ENCODE data around the gene SSBP2.
"Not testable (repeated sequence)": the region's sequence is repeated elsewhere in the genome, so short reads cannot be mapped to it uniquely, and the experiment has no call there.

Gene SSBP2

DNA sequence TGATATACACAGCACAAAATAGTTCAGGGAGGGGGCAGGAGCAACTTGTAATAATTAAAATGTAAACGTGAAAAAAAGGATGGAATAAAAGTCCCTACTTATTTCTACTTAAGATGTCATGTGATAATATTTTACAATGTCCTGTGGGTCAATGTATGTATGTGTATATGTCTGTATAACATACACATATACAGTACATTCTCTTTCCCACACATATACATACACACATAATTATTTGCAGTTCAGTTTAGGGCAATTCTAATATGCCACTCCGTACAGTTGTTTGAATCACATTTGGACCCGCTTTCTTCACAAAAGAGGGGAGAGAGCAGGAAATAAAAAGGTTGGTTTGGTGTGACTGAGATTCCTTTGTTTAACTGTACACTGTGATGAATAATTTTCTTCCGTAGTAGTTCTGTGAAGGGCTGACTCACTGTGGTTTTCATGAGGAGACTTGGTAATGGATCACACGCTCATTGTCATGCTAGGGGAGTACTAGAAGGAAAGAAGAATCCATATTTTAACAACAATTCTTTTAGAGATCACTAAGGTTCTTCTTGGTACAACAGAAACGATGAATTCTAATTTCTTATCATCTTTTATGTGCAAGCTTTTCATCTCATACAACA, 330.7 kb downstream of the SSBP2 start:
- no peak for DNase-seq

DNA sequence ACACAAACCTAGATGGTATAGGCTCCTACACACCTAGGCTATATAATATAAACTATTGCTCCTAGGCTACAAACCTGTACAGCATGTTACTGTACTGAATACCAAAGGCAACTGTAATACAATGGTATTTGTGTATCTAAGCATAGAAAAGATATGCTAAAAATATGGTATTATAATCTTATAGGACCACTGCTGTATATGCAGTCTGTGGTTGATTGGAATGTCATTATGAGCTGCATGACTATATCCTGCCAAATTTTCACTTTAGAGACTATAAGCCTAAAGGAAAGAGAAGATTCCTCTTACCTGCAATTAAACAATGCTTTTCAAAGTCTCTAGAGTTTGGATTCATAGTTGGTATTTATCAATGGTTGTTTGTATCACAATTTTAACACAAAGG, 332.3 kb downstream of the SSBP2 start:
- no peak for DNase-seq

DNA sequence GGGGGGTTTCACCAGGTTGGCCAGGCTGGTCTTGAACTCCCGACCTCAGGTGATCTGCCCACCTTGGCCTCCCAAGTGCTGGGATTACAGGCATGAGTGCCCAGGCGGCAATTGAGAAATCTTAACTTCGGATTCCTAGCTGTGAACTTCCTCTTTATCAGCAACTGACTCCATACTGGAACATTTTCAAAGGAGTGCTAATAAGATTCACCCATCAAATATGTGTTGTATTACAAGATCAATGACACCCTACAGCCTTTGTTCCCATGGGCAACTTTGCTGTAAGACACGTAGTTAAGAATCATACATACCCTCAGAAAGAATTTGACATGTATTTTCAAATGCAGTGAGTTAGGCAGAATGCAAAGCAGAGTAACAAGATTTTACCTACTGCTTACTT, 333.8 kb downstream of the SSBP2 start:
- no peak for DNase-seq

DNA sequence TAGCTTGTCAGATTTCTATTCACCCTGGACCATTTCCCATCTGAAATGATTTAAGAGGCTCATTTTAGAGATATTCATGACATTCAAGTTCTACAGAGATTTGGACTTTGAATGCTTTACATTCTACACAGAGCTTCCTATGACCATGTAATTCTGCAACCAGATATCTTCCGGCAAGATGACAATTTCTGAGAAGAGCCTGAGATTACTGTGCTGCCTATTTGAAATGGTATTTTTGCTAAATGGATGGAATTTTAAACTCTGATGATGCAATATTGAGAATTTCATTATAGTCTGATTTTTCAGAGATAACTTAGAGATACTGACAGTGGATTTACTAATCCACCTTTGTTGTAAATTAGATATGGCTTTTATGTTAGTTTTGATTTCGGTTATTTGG, 341.0 kb downstream of the SSBP2 start:
- DNase-seq: no peak

DNA sequence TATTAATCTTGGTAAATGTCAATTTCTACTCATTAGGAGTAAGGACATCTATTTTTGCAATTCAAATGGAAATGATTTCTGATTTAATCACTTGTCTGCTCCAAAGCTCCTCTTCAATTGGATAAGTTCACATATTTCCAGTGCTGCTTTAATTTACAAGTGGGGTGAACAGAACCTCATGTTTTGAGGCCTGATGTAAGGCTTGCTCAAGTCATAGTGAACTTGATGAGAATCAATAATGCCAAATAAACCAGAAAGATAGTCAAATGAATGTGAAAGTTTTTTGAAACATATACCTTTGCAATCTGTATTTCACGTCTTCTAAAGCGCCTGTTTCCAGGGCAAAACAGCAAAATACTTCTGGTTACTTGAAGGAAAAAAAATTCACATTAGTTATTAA, 341.5 kb downstream of the SSBP2 start:
- DNase-seq: no peak

DNA sequence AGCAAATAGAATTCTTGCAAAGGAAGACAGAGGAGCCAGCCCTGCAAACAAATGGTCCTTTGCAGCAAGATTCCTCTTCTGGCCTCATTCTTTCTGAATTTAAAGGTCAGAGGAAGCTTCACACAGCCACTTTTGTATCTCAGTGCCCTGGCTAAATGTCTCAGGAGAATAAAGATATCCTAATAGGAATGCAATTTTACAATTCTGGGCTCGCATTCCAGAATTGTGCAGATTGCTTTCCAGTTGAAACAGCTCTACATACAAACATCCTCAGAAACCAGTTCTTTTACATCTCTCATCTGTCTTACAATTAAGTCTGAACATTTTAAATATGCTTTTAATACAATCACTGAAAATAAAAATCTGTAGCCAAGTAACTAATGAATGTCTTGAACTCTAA, 342.4 kb downstream of the SSBP2 start:
- no peak for DNase-seq

DNA sequence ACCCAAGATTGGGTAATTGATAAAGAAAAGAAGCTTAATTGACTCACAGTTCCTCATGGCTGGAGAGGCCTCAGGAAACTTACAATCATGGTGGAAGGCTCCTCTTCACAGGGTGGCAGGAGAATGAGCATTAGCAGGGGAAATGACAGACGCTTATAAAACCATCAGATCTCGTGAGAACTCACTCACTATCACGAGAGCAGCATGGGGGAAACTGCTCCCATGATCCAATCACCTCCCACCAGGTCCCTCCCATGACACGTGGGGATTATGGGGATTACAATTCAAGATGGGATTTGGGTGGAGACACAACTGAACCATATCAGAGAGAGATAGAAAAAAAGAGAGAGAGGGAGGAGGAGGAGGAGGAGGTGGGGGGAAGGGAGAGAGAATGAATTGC, 343.1 kb downstream of the SSBP2 start:
- DNase-seq: not testable (repeated sequence)

DNA sequence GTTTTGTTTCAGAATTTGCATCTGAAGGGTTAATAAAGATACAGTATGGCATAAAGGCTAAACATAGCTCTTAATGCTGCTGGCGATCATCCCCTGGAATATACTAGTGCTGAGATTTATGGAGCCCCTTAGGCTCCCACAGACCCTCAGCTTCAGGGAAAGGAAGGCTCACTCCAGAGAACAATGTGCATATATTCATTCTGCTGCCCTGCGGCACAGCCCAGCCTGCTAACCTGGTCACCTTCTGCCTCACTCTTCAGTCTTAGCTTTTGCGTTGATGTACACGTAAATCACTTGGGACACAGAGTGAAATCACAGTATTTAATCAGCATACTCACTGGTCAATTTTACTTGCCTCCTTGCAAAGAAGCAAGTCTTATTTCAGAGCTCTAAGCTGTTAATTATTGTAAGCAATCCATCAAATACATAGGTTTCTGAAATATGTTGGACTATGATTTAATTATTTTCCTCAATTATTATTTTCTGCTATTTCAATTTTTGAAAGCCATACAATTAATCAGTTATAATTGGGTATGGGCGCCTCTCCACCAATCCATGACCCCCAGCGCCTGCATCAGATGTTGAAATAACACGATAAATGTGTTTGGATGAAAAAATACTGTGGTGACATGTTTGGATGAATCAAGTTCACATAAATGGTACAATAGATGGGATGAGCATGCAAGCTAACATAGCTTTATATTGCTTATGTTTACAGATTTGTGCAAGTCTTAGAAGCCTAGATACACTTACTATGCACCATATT, 345.6 kb downstream of the SSBP2 start:
- no peak for DNase-seq

DNA sequence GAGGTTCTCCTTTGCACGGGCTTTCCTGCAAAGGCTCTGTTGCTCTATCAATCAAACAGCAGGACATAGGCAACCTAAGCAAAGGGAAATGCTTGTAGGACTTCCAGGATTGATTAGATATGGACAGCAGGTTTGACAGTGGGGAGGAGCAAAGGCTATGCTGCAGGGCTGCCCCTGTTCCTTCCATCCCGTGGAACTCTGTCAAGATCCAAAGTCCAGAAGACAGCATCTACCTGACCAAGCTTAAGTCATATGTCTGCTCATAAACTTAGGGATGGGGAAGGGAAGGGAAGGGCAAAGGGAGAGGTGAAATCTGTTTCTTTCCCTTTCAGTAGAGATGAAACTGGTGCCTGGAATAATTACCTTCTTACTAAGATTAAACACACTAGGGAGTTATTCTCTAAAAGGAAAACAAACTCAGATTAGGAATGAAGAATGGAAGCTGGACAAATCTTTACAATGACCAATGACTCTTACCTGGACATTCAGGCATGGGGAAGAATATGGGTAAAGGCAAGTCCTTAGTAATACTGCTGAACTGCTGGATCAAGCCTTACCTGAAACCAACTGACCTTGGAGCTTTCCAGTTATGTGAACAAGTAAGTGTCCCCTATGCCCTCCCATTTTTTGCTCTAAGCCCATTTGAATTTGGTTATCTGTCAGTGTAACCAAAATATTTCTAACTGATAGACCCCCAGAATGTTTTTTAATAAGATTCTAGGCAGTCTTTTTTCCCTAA, 348.5 kb downstream of the SSBP2 start:
- DNase-seq: no peak

DNA sequence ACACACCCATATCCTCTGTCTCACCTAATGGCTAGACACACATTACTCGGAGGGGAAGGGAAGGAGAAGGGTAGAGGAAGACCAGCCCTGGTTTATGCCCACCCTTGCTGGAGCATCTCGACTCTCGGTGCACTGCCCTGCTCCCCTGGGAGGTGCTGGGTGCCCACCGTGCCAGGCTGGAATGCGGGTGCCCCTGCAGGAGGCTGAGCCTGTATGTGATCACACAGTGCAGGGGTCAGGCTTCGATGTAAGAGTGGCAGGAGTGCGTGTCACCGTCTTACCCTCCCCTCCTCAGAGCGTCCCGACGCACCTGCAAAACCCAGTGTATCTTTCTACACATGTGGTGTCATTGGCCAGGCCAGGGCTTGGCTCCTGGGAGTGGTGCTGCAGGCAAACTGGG, 349.6 kb downstream of the SSBP2 start:
- DNase-seq: no peak

DNA sequence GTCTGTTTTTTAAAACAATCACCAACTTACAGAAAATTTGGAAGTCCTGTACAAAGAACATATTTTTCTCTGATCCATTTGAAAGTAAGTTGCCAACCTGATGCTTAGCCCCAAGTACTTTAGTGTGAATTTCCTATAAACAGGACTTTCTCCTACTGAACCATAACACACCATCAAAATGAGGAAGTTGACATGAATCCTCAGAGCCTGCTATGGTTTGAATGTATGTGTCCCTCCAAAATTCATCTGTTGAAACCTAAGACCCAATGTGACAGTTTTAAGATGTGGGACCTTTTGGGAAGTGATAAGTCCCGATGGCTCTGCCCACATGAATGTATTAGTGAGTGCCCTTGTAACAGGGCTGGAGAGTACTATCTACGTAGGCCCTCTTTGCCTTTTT, 350.5 kb downstream of the SSBP2 start:
- no peak for DNase-seq

DNA sequence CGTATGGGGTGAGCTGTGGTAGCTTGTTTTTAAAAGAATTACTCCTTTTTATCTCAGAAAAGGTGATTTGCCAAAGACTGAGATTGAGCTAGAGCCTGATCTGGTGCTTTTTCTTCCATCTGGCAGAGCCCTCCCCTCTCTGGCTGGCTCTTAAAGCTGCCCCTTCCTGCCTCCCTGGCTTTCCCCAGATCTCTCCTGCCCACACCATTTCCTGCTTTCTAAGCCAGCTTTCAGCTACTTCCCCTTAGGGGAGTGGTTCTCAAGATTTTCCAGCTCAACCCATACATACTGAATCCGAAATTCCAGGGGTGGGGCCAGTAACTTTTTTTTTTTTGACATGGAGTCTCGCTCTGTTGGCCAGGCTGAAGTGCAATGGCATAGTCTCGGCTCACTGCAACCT, 352.2 kb downstream of the SSBP2 start:
- no peak for DNase-seq

DNA sequence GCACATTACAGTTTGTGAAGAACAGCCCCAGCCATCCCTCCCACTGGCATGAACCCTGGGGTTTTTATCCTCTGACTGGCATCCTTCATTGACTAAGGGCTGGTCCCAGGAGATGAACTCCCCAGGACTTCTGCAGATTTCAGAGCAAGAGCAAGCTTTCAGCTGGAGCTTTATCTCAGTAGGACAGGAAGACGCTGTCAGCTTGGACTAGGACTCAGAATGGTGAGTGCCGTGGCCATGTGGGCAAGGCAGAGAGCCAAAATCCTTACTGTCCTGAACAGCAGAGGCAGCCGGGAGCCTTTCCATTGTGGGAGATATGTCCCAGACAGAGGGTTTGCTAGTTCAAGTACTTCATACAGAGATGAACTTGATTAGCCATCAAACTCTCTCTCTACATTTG, 353.7 kb downstream of the SSBP2 start:
- no peak for DNase-seq

DNA sequence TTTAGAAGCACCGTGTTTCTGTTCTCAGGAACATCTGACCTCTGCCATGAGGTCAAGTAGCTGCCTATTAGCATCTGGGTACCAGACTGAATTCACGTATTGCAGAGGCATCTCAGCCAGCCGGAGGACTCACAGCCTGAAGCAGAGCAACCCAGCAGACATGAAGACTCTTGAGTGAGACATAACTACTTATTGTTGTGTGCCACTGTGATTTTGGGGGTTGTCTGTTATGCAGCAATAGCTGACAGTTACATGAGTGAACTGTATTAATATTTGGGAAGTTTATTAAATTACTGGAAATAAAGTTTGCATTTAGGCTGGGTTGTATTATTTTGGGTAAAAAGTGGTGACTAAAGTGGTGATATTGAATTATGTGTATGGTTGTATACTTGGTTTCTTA, 355.6 kb downstream of the SSBP2 start:
- no peak for DNase-seq

DNA sequence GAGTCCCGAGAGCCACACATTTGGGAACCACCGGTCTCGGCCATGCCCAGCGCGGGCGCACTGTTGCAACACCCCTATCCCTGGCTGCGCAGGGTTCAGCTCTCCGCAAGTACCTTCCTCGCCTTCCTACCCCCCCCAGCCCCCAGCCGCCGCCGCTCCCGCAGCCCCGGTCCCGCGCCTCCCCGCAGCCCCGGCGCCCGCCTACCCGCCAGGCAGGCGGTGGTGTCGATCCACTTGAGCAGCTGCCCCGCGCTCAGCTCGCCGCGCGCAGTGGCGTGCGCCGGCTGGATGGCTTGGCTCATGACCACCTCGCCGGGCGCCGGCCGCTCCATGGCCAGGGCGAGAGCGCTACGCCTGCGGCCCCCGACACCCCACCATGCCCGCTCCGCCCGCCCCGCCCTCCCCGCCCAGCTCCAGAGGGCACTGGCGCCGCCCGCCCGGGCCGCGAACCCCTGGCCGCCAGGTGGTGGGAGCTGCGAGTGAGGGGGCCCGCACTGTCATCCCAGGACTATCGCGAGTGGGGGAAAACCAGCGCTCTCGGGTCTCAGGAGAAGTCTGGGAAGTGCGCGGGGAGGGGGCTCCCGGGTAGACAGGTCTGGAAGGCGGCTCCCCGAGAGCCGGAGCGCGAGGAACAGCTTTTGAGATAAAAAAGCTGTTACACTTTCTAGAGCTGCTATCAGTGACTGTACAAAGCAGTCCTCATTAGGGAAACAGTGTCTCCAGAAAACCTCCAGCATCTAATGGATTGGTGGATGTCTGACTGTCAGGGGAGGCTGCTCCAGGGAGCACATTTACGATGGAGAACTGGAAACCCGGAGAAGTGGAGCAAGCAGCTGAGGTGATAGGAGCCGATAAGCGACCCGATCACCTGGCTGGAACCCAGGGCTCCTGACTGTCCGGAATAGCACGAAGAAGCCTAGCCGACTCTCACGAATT, 356.8 kb downstream of the SSBP2 start, which contains the start of gene ACOT12:
Gene ACOT12 (minus strand): TSS at position 352 of the 936 bp plus-strand sequence. CDS start 20 bp downstream, at position 332.
- no peak for DNase-seq

DNA sequence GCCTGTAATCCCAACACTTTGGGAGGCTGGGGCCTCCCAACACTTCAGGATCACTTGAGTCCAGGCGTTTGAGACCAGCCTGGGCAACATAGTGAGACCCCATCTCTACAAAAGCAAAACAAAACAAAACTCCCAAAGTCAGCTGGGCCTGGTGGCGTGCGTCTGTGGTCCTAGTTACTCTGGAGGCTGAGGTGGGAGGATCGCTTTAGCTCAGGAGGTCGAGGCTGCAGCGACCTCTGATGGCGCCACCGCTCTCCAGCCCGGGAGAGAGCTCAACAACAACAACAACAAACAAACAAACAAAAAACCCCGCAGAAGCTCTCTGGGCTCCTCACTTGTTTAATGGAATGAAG, 357.5 kb downstream of the SSBP2 start:
- no peak for DNase-seq

DNA sequence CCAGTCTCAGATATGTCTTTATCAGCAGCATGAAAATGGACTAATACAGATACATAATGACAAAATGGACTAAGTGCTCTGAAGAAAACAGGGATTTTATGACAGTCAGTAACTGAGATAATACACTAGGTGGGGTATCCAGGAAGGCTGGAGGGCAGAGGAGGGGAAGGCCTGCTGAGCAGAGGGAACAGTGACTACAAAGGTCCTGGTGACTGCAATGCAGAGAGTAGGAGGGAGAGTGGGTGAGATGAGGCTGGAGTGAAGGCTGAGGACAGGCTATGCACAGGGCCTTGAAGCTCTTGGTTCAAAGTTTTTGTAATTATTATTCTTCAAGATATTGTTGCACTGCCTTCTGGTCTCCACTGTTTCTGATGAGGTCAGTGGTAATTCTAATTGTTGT, 361.9 kb downstream of the SSBP2 start:
- DNase-seq: no peak

DNA sequence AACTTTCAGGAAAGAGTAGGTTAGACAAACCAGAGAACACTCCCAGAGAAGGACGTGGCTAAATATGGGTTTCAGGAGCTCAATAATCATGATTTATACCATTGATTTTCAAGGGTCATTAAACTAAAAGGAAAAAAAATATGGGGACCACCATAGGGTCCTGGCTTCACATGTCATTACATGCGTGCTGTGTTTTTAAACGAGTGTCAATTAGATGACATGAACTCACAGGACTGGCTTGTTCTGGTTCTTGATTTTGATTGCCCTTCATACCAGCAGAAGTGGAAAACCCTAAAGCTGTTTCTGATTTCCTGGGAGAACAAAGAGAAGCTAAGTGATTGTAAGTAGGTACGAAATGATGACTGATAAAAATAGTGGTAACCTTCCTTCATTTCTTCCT, 362.7 kb downstream of the SSBP2 start:
- no peak for DNase-seq

DNA sequence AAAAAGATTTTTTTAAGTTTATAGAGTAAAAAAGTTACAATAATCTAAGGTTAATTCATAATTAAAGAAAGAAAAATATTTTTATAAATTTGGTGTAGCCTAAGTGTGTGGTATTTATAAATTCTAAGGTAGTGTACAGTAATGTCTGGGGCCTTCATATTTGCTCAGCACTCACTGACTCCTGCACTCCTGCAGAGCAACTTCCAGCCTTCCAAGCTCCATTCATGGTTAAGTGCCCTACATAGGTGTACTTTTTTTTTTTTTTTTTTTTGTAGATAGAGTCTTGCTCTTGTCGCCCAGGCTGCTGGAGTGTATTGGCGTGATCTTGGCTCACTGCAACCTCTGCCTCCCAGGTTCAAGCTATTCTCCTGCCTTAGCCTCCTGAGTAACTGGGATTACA, 367.0 kb downstream of the SSBP2 start:
- no peak for DNase-seq

DNA sequence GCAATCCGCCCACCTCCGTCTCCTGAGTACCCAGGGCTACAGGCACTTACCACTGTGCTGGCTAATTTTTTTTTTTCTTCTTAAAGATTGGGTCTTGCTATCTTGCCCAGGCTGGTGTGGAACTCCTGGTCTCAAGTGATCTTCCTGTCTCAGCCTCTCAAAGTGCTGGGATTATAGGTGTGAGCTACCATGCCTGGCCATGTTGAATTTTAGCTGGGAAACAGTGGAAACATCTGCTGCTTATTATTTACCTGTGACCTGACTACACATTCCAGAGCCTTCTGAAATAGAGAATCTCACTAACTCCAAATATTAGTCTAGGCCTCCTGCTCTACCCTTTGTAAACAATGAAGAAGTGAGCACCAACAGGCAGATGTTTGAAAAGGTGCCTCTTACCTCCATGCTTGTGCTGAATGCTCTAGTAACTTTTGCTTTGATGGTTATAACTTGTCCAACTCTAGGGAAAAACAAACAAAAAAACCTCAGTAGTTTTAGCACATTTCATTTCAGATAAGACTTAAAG, 379.5 kb downstream of the SSBP2 start:
- no peak for DNase-seq

DNA sequence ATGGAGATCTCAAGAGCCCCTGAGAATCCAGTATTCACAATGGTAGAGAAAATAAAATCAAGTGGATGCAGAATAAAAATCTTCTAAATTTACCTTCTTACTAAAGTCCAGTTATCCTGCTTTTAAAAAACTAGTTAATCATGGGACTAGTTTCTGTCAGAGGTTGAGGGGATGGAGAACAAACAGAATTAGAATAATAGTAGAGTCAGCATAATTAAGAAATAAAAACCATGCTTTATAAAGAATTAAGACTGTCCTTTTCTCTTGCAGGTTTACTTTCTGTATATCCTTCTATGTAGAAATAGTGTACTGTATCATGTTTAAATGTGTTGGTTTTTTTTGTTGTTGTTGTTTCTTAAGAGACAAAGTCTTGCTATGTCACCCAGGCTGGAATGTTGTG, 380.0 kb downstream of the SSBP2 start:
- DNase-seq: no peak

DNA sequence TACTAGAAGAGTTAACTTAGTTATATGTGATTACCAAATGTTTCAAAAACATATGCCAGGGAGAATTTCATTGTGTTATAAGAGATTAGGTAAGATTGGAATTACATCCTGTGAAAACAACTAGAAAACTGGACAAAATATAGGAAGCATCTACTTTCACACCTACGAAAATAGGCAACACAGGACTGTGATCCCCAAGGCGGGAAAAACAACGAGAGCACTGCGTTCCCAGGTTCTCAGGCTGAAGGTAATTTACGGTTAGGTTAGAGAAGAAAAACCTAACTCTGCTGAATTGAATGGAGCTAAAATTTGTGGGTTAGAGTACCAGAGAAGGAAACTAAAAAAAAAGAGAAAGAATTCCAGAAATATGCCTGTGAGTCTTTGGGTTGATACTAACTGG, 385.4 kb downstream of the SSBP2 start:
- DNase-seq: no peak

Data from CD4-positive, alpha-beta T cell treated with Interleukin-15 for 1 hour (primary cell).